ENCODE results near the gene UBASH3A.

Gene UBASH3A

DNA sequence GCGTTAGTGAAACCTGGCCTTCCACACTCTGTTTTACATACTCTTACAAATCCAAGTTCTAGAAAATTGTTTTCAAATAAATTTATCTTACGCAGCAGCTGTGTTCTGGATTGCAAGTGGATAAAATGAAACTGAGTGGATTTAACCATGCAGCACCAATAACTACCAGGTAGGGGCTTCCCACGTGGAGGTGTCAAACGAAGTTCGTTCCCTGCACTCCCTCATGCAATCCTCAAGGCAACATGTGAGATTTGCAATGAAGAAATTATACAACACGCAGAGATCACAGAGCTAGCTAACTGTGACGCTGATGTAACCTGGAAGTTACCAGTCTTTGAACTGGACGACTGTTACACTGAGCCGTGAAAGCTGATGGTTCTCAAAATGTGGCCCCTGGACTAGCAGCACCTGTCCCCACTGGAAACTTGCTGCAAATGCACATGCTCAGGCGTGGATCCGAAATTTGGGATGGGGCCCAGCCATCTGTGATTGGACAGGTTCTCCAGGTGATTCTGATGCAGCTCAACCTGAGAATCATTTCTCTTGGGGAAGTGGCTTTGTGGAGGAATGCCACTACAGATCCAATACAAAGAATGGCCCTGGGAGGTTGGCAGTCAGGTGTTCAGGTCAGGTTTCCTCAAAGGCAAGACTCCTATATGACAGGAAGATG is 56.0 kb downstream of the UBASH3A start:
- no peak for DNase-seq (ENCODE audit: low spot score)
- TF ChIP-seq, protein P1, sequence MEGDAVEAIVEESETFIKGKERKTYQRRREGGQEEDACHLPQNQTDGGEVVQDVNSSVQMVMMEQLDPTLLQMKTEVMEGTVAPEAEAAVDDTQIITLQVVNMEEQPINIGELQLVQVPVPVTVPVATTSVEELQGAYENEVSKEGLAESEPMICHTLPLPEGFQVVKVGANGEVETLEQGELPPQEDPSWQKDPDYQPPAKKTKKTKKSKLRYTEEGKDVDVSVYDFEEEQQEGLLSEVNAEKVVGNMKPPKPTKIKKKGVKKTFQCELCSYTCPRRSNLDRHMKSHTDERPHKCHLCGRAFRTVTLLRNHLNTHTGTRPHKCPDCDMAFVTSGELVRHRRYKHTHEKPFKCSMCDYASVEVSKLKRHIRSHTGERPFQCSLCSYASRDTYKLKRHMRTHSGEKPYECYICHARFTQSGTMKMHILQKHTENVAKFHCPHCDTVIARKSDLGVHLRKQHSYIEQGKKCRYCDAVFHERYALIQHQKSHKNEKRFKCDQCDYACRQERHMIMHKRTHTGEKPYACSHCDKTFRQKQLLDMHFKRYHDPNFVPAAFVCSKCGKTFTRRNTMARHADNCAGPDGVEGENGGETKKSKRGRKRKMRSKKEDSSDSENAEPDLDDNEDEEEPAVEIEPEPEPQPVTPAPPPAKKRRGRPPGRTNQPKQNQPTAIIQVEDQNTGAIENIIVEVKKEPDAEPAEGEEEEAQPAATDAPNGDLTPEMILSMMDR (IDR thresholded peaks at IDR 0.05; ENCODE audit: extremely low read depth, missing control alignments) = no peak

DNA sequence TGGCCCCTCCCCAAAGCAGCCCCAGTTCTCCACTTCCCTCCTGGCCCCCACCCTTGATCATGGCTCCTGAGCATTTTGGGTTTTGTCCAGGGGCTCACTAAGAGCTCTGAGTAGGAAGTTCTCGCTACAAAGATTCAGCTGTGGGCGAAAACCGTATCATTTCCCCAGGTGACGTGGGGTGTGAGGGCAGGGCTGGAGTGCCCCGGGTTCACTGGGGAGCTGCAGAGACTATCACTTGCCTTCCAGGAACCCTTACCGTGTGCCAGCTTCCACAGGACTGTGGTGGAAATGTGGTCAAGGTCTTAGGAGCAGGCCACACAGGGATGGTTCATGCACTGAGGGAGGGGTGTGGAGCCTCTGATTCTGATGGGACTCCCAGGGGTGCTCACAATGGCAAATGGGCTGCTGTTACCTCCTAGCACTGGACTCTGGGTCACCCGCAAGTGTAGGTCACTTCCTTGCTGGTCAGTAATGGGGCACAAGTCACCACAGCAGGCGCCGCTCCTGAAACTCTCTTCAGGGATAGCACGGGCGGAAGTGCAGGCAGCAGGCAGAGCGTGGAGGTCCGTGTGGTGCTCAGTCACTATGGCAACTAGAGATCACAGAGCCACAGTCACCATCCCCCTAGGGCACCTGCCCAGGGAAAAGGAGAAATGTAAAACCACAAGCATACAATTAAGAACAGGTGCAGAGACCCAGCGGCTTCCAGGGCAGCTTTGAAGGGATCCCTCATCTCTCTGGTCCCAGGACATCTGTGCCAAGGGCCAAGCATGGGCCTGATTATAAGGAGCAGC is 56.9 kb downstream of the UBASH3A start:
- TF ChIP-seq, protein P1 (IDR thresholded peaks at IDR 0.05; ENCODE audit: extremely low read depth, missing control alignments) = no peak
- DNase-seq (ENCODE audit: low spot score) = peak; percentile 51

DNA sequence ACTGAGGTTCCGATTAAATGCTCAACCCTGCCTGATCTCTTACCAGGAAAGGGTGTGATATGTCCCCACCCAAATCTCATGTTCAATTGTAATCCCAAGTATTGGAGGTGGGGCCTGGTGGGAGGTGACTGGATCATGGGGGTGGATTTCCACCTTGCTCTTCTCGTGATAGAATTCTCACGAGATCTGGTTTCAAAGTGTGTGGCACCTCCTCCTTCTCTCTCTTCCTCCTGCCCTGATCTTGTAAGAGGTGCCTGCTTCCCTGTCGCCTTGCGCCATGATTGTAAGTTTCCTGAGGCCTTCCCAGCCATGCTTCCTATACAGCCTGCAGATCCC is 57.5 kb downstream of the UBASH3A start:
- TF ChIP-seq, protein P1 (IDR thresholded peaks at IDR 0.05; ENCODE audit: extremely low read depth, missing control alignments) = no peak
- no peak for DNase-seq (ENCODE audit: low spot score)

DNA sequence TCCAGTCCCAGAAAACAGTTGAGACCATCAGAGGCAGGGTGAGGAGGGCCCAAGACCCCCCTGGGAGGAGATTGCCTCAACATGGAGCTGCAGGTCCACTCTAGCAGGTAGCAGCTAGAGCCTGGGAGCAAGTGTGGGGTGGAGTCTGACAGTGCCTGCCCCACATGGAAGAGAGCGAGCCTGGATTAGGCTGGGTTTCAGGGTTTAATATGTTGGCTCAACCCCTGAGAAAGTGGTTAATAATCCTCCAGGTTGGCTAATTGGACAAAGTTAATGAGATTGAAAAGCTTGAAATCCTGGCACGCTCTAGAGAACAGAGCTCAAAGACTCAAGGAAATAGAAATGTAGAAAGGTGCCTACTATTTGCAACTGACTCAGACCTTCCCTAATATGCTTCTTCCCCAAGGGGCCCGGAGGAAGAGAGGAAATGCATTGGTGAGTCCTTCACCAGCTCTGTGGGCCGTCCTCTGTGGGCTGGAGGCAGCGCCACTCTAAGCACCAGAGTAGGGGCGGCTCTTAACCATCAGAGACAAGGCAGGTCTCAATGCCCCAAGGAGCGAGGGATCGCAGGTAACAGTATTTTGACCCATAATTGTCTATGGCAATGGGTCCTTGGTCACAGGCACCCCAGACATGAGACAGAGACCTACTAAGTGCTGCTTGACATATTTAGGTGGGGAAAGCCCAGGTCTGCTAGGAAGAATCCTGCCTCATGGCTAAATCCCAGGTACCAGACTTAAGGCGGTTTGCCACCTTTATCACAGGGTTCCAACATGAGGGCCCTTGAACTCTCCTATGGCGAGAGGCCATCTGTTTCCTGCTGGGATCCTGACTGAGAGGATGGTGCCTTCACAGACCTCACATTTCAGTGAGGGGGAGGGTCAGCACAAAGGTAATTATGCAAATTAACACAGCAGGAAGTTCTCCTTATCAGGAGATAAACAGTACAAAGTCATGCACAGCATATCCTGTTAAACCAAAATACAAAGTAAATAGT is 58.5 kb downstream of the UBASH3A start:
- TF ChIP-seq, protein P1 (IDR thresholded peaks at IDR 0.05; ENCODE audit: extremely low read depth, missing control alignments) = no peak
- no peak for DNase-seq (ENCODE audit: low spot score)

DNA sequence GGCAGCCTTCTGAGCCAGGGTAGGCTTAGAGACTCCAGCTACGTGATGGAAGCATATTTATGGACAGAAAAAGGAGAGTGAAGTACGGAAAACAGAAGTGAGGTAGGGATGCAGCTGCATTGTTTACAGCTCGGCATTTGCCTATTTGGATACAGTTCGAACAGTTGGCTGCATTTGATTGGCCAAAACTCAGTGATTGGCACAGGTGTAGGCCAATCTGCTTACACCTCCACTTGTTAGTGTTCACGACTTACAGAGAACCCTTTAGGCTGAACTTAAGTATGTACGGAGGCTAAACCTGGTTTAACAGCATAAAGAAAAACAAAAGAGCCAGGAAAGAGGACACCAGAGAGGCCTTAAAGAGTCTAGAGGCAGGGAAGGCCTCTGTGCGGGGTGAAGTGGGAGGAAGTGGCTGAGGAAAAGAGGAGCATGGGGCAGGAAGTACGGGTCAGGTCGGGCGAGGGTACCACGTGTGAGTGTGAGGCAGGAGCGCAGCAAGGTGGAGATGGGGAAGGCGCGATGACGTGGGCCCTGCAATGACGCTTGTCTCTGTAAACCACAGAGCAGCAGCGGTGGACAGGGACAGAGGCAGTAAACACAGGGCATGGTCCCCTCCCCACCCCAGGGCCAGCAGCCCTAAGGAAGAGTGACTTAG is 60.3 kb downstream of the UBASH3A start:
- TF ChIP-seq, protein P1 (IDR thresholded peaks at IDR 0.05; ENCODE audit: extremely low read depth, missing control alignments) = no peak
- no peak for DNase-seq (ENCODE audit: low spot score)

DNA sequence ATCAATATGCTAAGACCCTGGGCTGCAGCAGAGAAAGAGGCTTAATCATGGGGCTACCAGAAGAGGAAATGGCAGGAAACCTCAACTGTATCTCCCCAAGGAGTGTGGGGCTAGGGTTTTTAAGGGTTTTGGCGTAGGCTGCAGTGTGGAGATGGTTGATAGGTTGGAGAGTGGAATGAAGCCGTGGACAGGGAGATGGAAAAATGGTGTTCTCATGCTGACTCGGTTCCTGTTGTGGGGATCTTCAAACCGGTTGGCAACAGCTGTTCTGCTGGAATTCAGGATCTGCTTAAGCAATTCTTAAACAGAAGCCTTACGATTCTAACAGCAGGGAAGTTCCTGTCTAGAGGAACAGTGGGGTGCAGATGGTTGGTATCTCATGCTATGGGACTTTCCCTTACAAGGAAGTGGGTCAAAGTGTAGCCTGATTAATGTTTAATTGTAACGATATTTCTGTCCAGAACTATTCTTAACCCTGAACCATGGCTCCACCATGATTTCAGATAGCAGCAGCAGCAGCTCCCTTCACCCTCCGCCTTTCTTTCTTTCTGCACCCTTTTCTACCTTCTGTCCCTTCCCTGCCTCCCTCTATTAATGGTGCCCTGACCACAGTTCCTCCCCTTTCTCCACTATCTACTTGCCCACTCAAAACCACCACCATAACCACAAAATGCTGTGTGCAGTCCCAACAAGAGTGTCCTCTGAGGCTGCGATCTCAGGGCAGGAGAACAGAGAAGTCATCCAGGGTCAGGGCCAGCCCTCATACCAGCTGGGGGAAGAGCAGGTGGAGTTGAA is 61.5 kb downstream of the UBASH3A start:
- TF ChIP-seq, protein P1 (IDR thresholded peaks at IDR 0.05; ENCODE audit: extremely low read depth, missing control alignments) = no peak
- peak; percentile 39 for DNase-seq (ENCODE audit: low spot score)
